IMR-90 (cell line): ENCODE measurements around the gene TGM1. TPM values are rescaled to one million over a fixed set of nuclear protein-coding genes. Genes with fewer than 3 reads are reported as not detected.

Experiments
- CTCF ChIP-seq: conservative IDR thresholded peaks from 2 replicates; pipeline ENCODE4 v1.5.1; 2012; ENCODE audit warnings: mild to moderate bottlenecking, low read depth, low read length, improper control_type of control experiment
- polyA plus RNA-seq, 3 experiments: library from polyadenylated mRNA; depleted of rRNA; stranded (reverse); fragments of >200 nt; gene quantifications; 2 replicates each; pipeline ENCODE4 v1.2.3, GENCODE V29; 2012; ENCODE audit warnings: low replicate concordance in 1 of 3
- total RNA-seq: library from RNA; depleted of rRNA; stranded (reverse); fragments of >200 nt; gene quantifications from 2 replicates; pipeline ENCODE4 v1.2.3, GENCODE V29; 2012

Gene TGM1
- total and polyA plus RNA-seq, 2 of the 4 experiments (the other 2 are of a cell fraction) = 0.72 to 3.3 TPM

- no peak for TF ChIP-seq CTCF
Measured at GRCh38 chr14:24235804-24236688, 26.9 kb downstream of the TGM1 start (continued).
